ENCODE measurements around the gene CRTAP. TPM values are rescaled to one million over a fixed set of nuclear protein-coding genes. Genes with fewer than 3 reads are reported as not detected.

The CRTAP gene
- total RNA-seq, 1 experiment from 2014 or later = 174 TPM

- ATAC-seq = no peak
- CTCF ChIA-PET = interaction anchor here (0.6 kb wide), 2 partner anchors 15 to 163 kb away, joined by 3 to 7 read pairs; no protein-coding TSS in a partner anchor
- no TSS peak for BruUV-seq (replicated peaks)
Measured at GRCh38 chr3:33089515-33089914, 24.3 kb upstream of the CRTAP start.

GRCh38 chr3:33091746-33092145 lies 22.1 kb upstream of the CRTAP start:
- H3K4me1 ChIP-seq (ENCODE audit: insufficient read depth, low read length) = peaks cover 6% of the 10 kb centered on the region
- no TSS peak for BruUV-seq (replicated peaks)
- ATAC-seq = no peak
- H3K27me3 ChIP-seq (ENCODE audit: low read length) = no peaks in the 10 kb centered on the region
- no peak overlapping the region for H3K4me2 ChIP-seq (ENCODE audit: low read length)
- no peaks in the 10 kb centered on the region for H3F3A ChIP-seq (ENCODE audit: low read length, unreplicated experiment)
- no peaks in the 10 kb centered on the region for H3K9me2 ChIP-seq (replicated peaks; ENCODE audit: low read length)
- H3K9ac ChIP-seq (ENCODE audit: low read length) = no peak overlapping the region
- peaks cover 99% of the 10 kb centered on the region for H3K79me2 ChIP-seq (ENCODE audit: low read length)
- intact Hi-C loops (cut with micrococcal nuclease) = no loop called here
- H4K20me1 ChIP-seq (ENCODE audit: low read length) = peaks cover 6% of the 10 kb centered on the region; the same call in 1 of the 2 replicates
- DNase-seq = no peak
- ChIA-PET POLR2A (ENCODE audit: unreplicated experiment) (no interaction called here), CTCF (no interaction called here)
- no peak overlapping the region for H2AFZ ChIP-seq (ENCODE audit: low read length)
- no peaks in the 10 kb centered on the region for H3K9me3 ChIP-seq (ENCODE audit: low read length)
- H3K36me3 ChIP-seq (ENCODE audit: low read depth, low read length) = peaks cover 23% of the 10 kb centered on the region; the same call in 1 of the 2 replicates
- no peak overlapping the region for H3K27ac ChIP-seq (ENCODE audit: low read length)
- H3K4me3 ChIP-seq (ENCODE audit: low read length) = no peak overlapping the region
- TF ChIP-seq CTCF (conservative IDR thresholded peaks at IDR 0.05; ENCODE audit: low read depth, low read length) (no peak), EZH2phosphoT487 (IDR thresholded peaks at IDR 0.05; ENCODE audit: borderline replicate concordance, low read length) (no peak), EZH2 (IDR thresholded peaks at IDR 0.05; ENCODE audit: low read length, unreplicated experiment) (no peak)

More at GRCh38 chr3:33089515-33089914, 24.3 kb upstream of the CRTAP start:
- Histone ChIP-seq H3K9me2 (replicated peaks; ENCODE audit: low read length) (no peaks in the 10 kb centered on the region), H3K4me2 (ENCODE audit: low read length) (no peak overlapping the region), H3K79me2 (ENCODE audit: low read length) (peaks cover 99% of the 10 kb centered on the region), H3K27ac (ENCODE audit: low read length) (no peak overlapping the region), H4K20me1 (ENCODE audit: low read length) (no peaks in the 10 kb centered on the region), H3K27me3 (ENCODE audit: low read length) (no peaks in the 10 kb centered on the region), H3K4me3 (ENCODE audit: low read length) (no peak overlapping the region), H3K9ac (ENCODE audit: low read length) (no peak overlapping the region), H3K36me3 (ENCODE audit: low read depth, low read length) (peaks cover 23% of the 10 kb centered on the region; the same call in 1 of the 2 replicates), H2AFZ (ENCODE audit: low read length) (no peak overlapping the region), H3F3A (ENCODE audit: low read length, unreplicated experiment) (no peaks in the 10 kb centered on the region), H3K9me3 (ENCODE audit: low read length) (no peaks in the 10 kb centered on the region), H3K4me1 (ENCODE audit: insufficient read depth, low read length) (no peaks in the 10 kb centered on the region)
- intact Hi-C loops (cut with micrococcal nuclease) = no loop called here
- no peak for DNase-seq
- TF ChIP-seq CTCF (conservative IDR thresholded peaks at IDR 0.05; ENCODE audit: low read depth, low read length) = no peak
- TF ChIP-seq EZH2 (IDR thresholded peaks at IDR 0.05; ENCODE audit: low read length, unreplicated experiment) = no peak
- no peak for TF ChIP-seq EZH2phosphoT487 (IDR thresholded peaks at IDR 0.05; ENCODE audit: borderline replicate concordance, low read length)
- POLR2A ChIA-PET (ENCODE audit: unreplicated experiment) = interaction anchor here (0.7 kb wide), 1 partner anchor 16 kb away, joined by 4 read pairs; no protein-coding TSS in a partner anchor

- Histone ChIP-seq H3K27me3 (ENCODE audit: low read length) (no peaks in the 10 kb centered on the region), H3K36me3 (ENCODE audit: low read depth, low read length) (peaks cover 23% of the 10 kb centered on the region; the same call in 1 of the 2 replicates), H3K9me2 (replicated peaks; ENCODE audit: low read length) (no peaks in the 10 kb centered on the region), H3K4me3 (ENCODE audit: low read length) (no peak overlapping the region), H3K4me1 (ENCODE audit: insufficient read depth, low read length) (peaks cover 8% of the 10 kb centered on the region), H3K27ac (ENCODE audit: low read length) (no peak overlapping the region), H3F3A (ENCODE audit: low read length, unreplicated experiment) (no peaks in the 10 kb centered on the region), H3K79me2 (ENCODE audit: low read length) (peaks cover 91% of the 10 kb centered on the region), H3K9ac (ENCODE audit: low read length) (no peak overlapping the region), H3K9me3 (ENCODE audit: low read length) (no peaks in the 10 kb centered on the region), H3K4me2 (ENCODE audit: low read length) (no peak overlapping the region), H2AFZ (ENCODE audit: low read length) (no peak overlapping the region), H4K20me1 (ENCODE audit: low read length) (peaks cover 6% of the 10 kb centered on the region; the same call in 1 of the 2 replicates)
- DNase-seq (no peak), ATAC-seq (no peak)
- POLR2A ChIA-PET (ENCODE audit: unreplicated experiment) = no interaction called here
- TF ChIP-seq EZH2 (IDR thresholded peaks at IDR 0.05; ENCODE audit: low read length, unreplicated experiment) = no peak
- no peak for TF ChIP-seq EZH2phosphoT487 (IDR thresholded peaks at IDR 0.05; ENCODE audit: borderline replicate concordance, low read length)
- TF ChIP-seq CTCF (conservative IDR thresholded peaks at IDR 0.05; ENCODE audit: low read depth, low read length) = no peak
- no TSS peak for BruUV-seq (replicated peaks)
- intact Hi-C loops (cut with micrococcal nuclease) = no loop called here
- CTCF ChIA-PET = no interaction called here
Measured at GRCh38 chr3:33092496-33093254, 21.1 kb upstream of the CRTAP start.
